ENCODE measurements around the gene KDM1A. TPM values are rescaled to one million over a fixed set of nuclear protein-coding genes. Genes with fewer than 3 reads are reported as not detected.

The KDM1A gene
- total and polyA plus RNA-seq, 10 of the 15 experiments (the other 5 are each of a cell fraction or from before 2014, with no cell fraction given): 39.2 to 118 (median 98.9) TPM

DNA sequence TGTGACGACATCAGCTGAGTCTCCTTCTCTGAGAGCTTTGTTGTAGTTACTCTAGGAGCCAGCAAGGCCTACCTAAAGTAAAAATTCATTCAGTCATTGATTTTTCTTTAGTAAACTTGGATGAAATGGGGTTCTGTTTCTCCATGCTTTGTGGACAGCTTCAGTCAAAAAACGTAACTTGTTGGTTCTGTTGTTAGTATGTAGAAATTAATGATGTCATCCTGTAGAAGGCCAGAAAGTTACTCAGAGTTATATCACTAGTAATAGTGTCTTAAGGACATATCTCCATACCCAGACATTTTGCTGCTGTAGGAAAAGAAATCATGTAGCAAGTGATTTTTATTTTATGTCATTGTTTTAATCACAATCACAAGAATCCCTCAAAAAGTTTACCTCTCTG, 43.0 kb downstream of the KDM1A start:
- in situ Hi-C loops (cut with MboI): no loop called here
- SMC1A ChIA-PET (ENCODE audit: uncharacterized antibody, unreplicated experiment): interaction anchor here (0.8 kb wide), 1 partner anchor 9 kb away, joined by 3 read pairs; no protein-coding TSS in a partner anchor
- RAD21 ChIA-PET (ENCODE audit: unreplicated experiment): no interaction called here
- Histone ChIP-seq H3K4me1 (ENCODE audit: control insufficient read depth, insufficient read depth, low read length) (no peaks in the 10 kb centered on the region), H3K9me3 (replicated peaks; ENCODE audit: control insufficient read depth, insufficient read depth, low read length) (no peaks in the 10 kb centered on the region), H3K27ac (ENCODE audit: control insufficient read depth, insufficient read depth) (no peak overlapping the region), H3K79me2 (ENCODE audit: control insufficient read depth, insufficient read depth, low read length) (no peaks in the 10 kb centered on the region), H3K9ac (ENCODE audit: control insufficient read depth, insufficient read depth, low read length) (no peak overlapping the region), H4K20me1 (ENCODE audit: control insufficient read depth, insufficient read depth) (no peaks in the 10 kb centered on the region), H3K4me3 (no peak overlapping the region), H3K36me3 (ENCODE audit: control insufficient read depth in 2 of 2, insufficient read depth in 2 of 2, low read length in 1 of 2) (peaks cover 4 to 30% of the 10 kb centered on the region in 2 experiments; a peak in 3 of 4 replicates), H3K4me2 (ENCODE audit: control insufficient read depth, insufficient read depth) (no peak overlapping the region), H3K27me3 (replicated peaks in 1 of 2; ENCODE audit: control insufficient read depth in 2 of 2, insufficient read depth in 2 of 2, low read length in 1 of 2) (no peaks in the 10 kb centered on the region), H2AFZ (ENCODE audit: control insufficient read depth, low read depth, low read length) (no peak overlapping the region)
- DNase-seq (ENCODE audit: low read depth, low spot score) (no peak), FAIRE-seq (no peak), ATAC-seq (no peak)
- intact Hi-C loops (cut with micrococcal nuclease; ENCODE audit: unreplicated experiment): no loop called here
- CTCF ChIA-PET: no interaction called here
- BruUV-seq (replicated peaks): no TSS peak
- no peak for TF ChIP-seq MEF2A (IDR thresholded peaks at IDR 0.05; ENCODE audit: insufficient read depth, low read depth, low read length)
- POLR2A ChIA-PET: no interaction called here
- WGBS (ENCODE audit: insufficient coverage, insufficient replicate concordance, low lambda C conversion rate, missing lambda C conversion rate): 92% methylated on average over 2 of the region's 2 CpGs

DNA sequence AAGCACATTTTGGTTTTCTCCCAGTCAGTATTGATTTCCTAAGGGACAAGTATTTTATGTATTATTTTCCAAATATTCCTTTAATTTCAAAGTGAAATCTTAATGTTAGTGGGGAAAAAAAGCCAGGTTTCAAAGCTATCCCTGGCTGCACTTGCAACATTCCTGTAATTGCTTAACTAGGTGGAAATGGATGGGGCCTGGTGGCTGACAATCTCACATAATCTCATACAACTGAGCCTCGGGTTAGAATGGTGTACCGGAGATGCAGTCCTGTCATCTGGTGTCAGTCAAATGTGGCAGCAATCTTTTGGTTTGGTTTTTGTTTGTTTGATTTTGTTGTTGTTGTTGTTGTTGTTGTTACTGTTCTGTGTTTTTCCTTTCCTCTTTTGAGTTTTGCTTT, 46.1 kb downstream of the KDM1A start:
- H3K27ac ChIP-seq (ENCODE audit: control insufficient read depth, insufficient read depth): no peak overlapping the region
- RAD21 ChIA-PET (ENCODE audit: unreplicated experiment): interaction anchor here (1.3 kb wide), 1 partner anchor 119 kb away, joined by 3 read pairs; no protein-coding TSS in a partner anchor
- intact Hi-C loops (cut with micrococcal nuclease; ENCODE audit: unreplicated experiment): loop anchor here (5.0 kb wide), 1 partner anchor 88 kb away; no protein-coding TSS in a partner anchor
- CTCF ChIA-PET: interaction anchor here (1.3 kb wide), 1 partner anchor 22 kb away, joined by 4 read pairs; no protein-coding TSS in a partner anchor
- no peak overlapping the region for H3K4me3 ChIP-seq
- no peaks in the 10 kb centered on the region for H3K27me3 ChIP-seq (replicated peaks in 1 of 2; ENCODE audit: control insufficient read depth in 2 of 2, insufficient read depth in 2 of 2, low read length in 1 of 2)
- BruUV-seq (replicated peaks): no TSS peak
- POLR2A ChIA-PET: no interaction called here
- FAIRE-seq: no peak
- no peaks in the 10 kb centered on the region for H3K4me1 ChIP-seq (ENCODE audit: control insufficient read depth, insufficient read depth, low read length)
- H3K9ac ChIP-seq (ENCODE audit: control insufficient read depth, insufficient read depth, low read length): no peak overlapping the region
- H2AFZ ChIP-seq (ENCODE audit: control insufficient read depth, low read depth, low read length): no peak overlapping the region
- 93% methylated on average over 2 of the region's 2 CpGs for WGBS (ENCODE audit: insufficient coverage, insufficient replicate concordance, low lambda C conversion rate, missing lambda C conversion rate)
- in situ Hi-C loops (cut with MboI): no loop called here
- ATAC-seq: no peak
- no peak overlapping the region for H3K4me2 ChIP-seq (ENCODE audit: control insufficient read depth, insufficient read depth)
- no peak for DNase-seq (ENCODE audit: low read depth, low spot score)
- no peaks in the 10 kb centered on the region for H4K20me1 ChIP-seq (ENCODE audit: control insufficient read depth, insufficient read depth)
- SMC1A ChIA-PET (ENCODE audit: uncharacterized antibody, unreplicated experiment): interaction anchor here (0.9 to 1.5 kb wide), 3 partner anchors 9 to 119 kb away, joined by 3 read pairs; no protein-coding TSS in a partner anchor
- peaks cover 11 to 32% of the 10 kb centered on the region in 2 experiments; a peak in 3 of 4 replicates for H3K36me3 ChIP-seq (ENCODE audit: control insufficient read depth in 2 of 2, insufficient read depth in 2 of 2, low read length in 1 of 2)
- no peaks in the 10 kb centered on the region for H3K79me2 ChIP-seq (ENCODE audit: control insufficient read depth, insufficient read depth, low read length)
- no peaks in the 10 kb centered on the region for H3K9me3 ChIP-seq (replicated peaks; ENCODE audit: control insufficient read depth, insufficient read depth, low read length)
- TF ChIP-seq HDAC2 (IDR thresholded peaks at IDR 0.05) (no peak), RAD51 (IDR thresholded peaks at IDR 0.05) (no peak), CEBPB (IDR thresholded peaks at IDR 0.05; ENCODE audit: borderline replicate concordance in 1 of 2, low read depth in 2 of 2, low read length in 2 of 2) (no peak), PAX8 (IDR thresholded peaks at IDR 0.05) (no peak), HDAC6 (IDR thresholded peaks at IDR 0.05; ENCODE audit: unreplicated experiment) (no peak), RAD21 (IDR thresholded peaks at IDR 0.05; ENCODE audit: insufficient read depth, low read depth, low read length) (no peak), BHLHE40 (IDR thresholded peaks at IDR 0.05; ENCODE audit: borderline replicate concordance in 1 of 2, low read depth in 2 of 2, low read length in 1 of 2) (no peak), KAT2A (conservative IDR thresholded peaks at IDR 0.05; ENCODE audit: control insufficient read depth, low read depth, low read length) (no peak), TCF7 (IDR thresholded peaks at IDR 0.05; ENCODE audit: borderline replicate concordance) (no peak)
- TF ChIP-seq, protein P1, sequence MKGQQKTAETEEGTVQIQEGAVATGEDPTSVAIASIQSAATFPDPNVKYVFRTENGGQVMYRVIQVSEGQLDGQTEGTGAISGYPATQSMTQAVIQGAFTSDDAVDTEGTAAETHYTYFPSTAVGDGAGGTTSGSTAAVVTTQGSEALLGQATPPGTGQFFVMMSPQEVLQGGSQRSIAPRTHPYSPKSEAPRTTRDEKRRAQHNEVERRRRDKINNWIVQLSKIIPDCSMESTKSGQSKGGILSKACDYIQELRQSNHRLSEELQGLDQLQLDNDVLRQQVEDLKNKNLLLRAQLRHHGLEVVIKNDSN (IDR thresholded peaks at IDR 0.05; ENCODE audit: borderline replicate concordance, extremely low read length, insufficient read depth, low read depth, low read length): no peak
- TF ChIP-seq, protein P2, sequence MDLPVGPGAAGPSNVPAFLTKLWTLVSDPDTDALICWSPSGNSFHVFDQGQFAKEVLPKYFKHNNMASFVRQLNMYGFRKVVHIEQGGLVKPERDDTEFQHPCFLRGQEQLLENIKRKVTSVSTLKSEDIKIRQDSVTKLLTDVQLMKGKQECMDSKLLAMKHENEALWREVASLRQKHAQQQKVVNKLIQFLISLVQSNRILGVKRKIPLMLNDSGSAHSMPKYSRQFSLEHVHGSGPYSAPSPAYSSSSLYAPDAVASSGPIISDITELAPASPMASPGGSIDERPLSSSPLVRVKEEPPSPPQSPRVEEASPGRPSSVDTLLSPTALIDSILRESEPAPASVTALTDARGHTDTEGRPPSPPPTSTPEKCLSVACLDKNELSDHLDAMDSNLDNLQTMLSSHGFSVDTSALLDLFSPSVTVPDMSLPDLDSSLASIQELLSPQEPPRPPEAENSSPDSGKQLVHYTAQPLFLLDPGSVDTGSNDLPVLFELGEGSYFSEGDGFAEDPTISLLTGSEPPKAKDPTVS (IDR thresholded peaks at IDR 0.05; ENCODE audit: low read depth, low read length): no peak
- TF ChIP-seq, protein P3, sequence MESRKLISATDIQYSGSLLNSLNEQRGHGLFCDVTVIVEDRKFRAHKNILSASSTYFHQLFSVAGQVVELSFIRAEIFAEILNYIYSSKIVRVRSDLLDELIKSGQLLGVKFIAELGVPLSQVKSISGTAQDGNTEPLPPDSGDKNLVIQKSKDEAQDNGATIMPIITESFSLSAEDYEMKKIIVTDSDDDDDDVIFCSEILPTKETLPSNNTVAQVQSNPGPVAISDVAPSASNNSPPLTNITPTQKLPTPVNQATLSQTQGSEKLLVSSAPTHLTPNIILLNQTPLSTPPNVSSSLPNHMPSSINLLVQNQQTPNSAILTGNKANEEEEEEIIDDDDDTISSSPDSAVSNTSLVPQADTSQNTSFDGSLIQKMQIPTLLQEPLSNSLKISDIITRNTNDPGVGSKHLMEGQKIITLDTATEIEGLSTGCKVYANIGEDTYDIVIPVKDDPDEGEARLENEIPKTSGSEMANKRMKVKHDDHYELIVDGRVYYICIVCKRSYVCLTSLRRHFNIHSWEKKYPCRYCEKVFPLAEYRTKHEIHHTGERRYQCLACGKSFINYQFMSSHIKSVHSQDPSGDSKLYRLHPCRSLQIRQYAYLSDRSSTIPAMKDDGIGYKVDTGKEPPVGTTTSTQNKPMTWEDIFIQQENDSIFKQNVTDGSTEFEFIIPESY (IDR thresholded peaks at IDR 0.05): no peak

Measured in GM12878 (cell line).